GM12878 (cell line): ENCODE results near the gene SELPLG. TPM values are rescaled to one million over a fixed set of nuclear protein-coding genes. Genes with fewer than 3 reads are reported as not detected.

Experiments
- BCL11A ChIP-seq: IDR thresholded peaks from 2 replicates; pipeline ENCODE4 v1.6.1; 2011; ENCODE audit warnings: low read depth, low read length
- CREM ChIP-seq: IDR thresholded peaks from 2 replicates; pipeline ENCODE4 v1.6.1; 2014; ENCODE audit warnings: antibody characterized with exemption, low read depth
- DPF2 ChIP-seq: fragments of 450-650 bp; IDR thresholded peaks from 2 replicates; pipeline ENCODE4 v1.6.1; 2017; ENCODE audit warnings: mild to moderate bottlenecking
- ESRRA ChIP-seq: IDR thresholded peaks from 2 replicates; pipeline ENCODE4 v1.6.1; 2012; ENCODE audit warnings: mild to moderate bottlenecking, low read length, improper control_type of control experiment
- ETV6 ChIP-seq, 2 experiments: fragments of 450-650 bp in 1 of 2; IDR thresholded peaks in 1 of 2; conservative IDR thresholded peaks in 1 of 2; 2 replicates each; pipeline ENCODE4 v1.6.1; 2014; ENCODE audit warnings: antibody characterized with exemption in 1 of 2, borderline replicate concordance in 1 of 2, low read depth in 1 of 2, mild to moderate bottlenecking in 1 of 2, moderate library complexity in 1 of 2
- FOXM1 ChIP-seq: IDR thresholded peaks from 2 replicates; pipeline ENCODE4 v1.6.1; 2012; ENCODE audit warnings: low read depth, mild to moderate bottlenecking, inconsistent platforms, low read length, moderate library complexity
- GATAD2B ChIP-seq: fragments of 450-650 bp; conservative IDR thresholded peaks from 2 replicates; pipeline ENCODE4 v1.6.1; 2017; ENCODE audit warnings: low read depth, mild to moderate bottlenecking, moderate library complexity
- IKZF1 ChIP-seq: fragments of 450-650 bp; conservative IDR thresholded peaks from 2 replicates; pipeline ENCODE4 v1.6.1; 2017; ENCODE audit warnings: antibody characterized with exemption, mild to moderate bottlenecking
- IKZF2 ChIP-seq, 2 experiments: fragments of 450-650 bp; IDR thresholded peaks; 2 replicates each; pipeline ENCODE4 v1.6.1; 2017; ENCODE audit warnings: mild to moderate bottlenecking in 2 of 2, moderate library complexity in 2 of 2
- JUNB ChIP-seq: IDR thresholded peaks from 2 replicates; pipeline ENCODE4 v1.6.1; 2016; ENCODE audit warnings: antibody characterized with exemption, mild to moderate bottlenecking
- KAT2A ChIP-seq: conservative IDR thresholded peaks from 2 replicates; pipeline ENCODE4 v1.6.1; 2011; ENCODE audit warnings: low read depth, low read length; ENCODE audit not compliant: control insufficient read depth
- LARP7 ChIP-seq: fragments of 450-650 bp; IDR thresholded peaks from 2 replicates; pipeline ENCODE4 v1.6.1; 2017; ENCODE audit warnings: mild to moderate bottlenecking
- MEF2A ChIP-seq: IDR thresholded peaks from 2 replicates; pipeline ENCODE4 v1.6.1; 2011; ENCODE audit warnings: low read depth, mild to moderate bottlenecking, low read length, moderate library complexity; ENCODE audit not compliant: insufficient read depth
- NR2C2 ChIP-seq: IDR thresholded peaks from 2 replicates; pipeline ENCODE4 v1.6.1; 2011; ENCODE audit warnings: borderline replicate concordance, low read depth; ENCODE audit not compliant: control insufficient read depth, insufficient read length
- NR2F1 ChIP-seq: fragments of 450-650 bp; conservative IDR thresholded peaks from 2 replicates; pipeline ENCODE4 v1.6.1; 2017; ENCODE audit warnings: mild to moderate bottlenecking
- POU2F2 ChIP-seq: IDR thresholded peaks from 3 replicates; pipeline ENCODE4 v1.6.1; 2011; ENCODE audit warnings: low read depth, mild to moderate bottlenecking, low read length, borderline replicate concordance
- RUNX3 ChIP-seq: IDR thresholded peaks from 2 replicates; pipeline ENCODE4 v1.6.1; 2012; ENCODE audit warnings: low read length, inconsistent platforms
- SIN3A ChIP-seq: IDR thresholded peaks from 2 replicates; pipeline ENCODE4 v1.6.1; 2012; ENCODE audit warnings: low read depth, low read length, improper control_type of control experiment
- SIX5 ChIP-seq: IDR thresholded peaks from 2 replicates; pipeline ENCODE4 v1.6.1; 2011; ENCODE audit warnings: mild to moderate bottlenecking, low read depth, low read length, moderate library complexity; ENCODE audit not compliant: severe bottlenecking
- SMAD1 ChIP-seq: fragments of 450-650 bp; IDR thresholded peaks from 2 replicates; pipeline ENCODE4 v1.6.1; 2018; ENCODE audit warnings: mild to moderate bottlenecking, low read depth; ENCODE audit not compliant: partially characterized antibody
- SRF ChIP-seq, 2 experiments: IDR thresholded peaks; 2 replicates each; pipeline ENCODE4 v1.6.1; 2011; ENCODE audit warnings: low read depth in 2 of 2, low read length in 2 of 2, mild to moderate bottlenecking in 1 of 2, moderate library complexity in 1 of 2
- STAT3 ChIP-seq: IDR thresholded peaks from 2 replicates; pipeline ENCODE4 v1.6.1; 2011; ENCODE audit warnings: low read depth, low read length, improper control_type of control experiment
- TBL1XR1 ChIP-seq: IDR thresholded peaks from 2 replicates; pipeline ENCODE4 v1.6.1; 2012; ENCODE audit warnings: low read depth, low read length, improper control_type of control experiment
- TCF12 ChIP-seq: IDR thresholded peaks from 2 replicates; pipeline ENCODE4 v1.6.1; 2011; ENCODE audit warnings: low read depth, mild to moderate bottlenecking, low read length
- TCF7 ChIP-seq: IDR thresholded peaks from 2 replicates; pipeline ENCODE4 v1.6.1; 2014; ENCODE audit warnings: antibody characterized with exemption, borderline replicate concordance
- polyA plus RNA-seq, 11 experiments: library from polyadenylated mRNA; depleted of rRNA in 4 of 11; unstranded in 6 of 11; stranded (reverse) in 5 of 11; fragments of >200 nt; fragmentation: Nextera tagmentation in 4 of 11; fragmentation: Illumina TruSeq in 1 of 11; extraction: Ambion mirVana in 4 of 11; extraction: Trizol in 1 of 11; gene quantifications; 1 replicate in 1 of 11; 2 replicates in 10 of 11; pipeline versions ENCODE4 v1.2.1 to v1.2.3, GENCODE V29; 2011 to 2016; ENCODE audit warnings: inconsistent platforms in 2 of 11, missing spikeins in 2 of 11, low read depth in 1 of 11
- total RNA-seq, 4 experiments: library from RNA; depleted of rRNA in 3 of 4; stranded (reverse); fragments of >200 nt in 3 of 4; fragmentation: Illumina TruSeq in 1 of 4; extraction: Trizol in 1 of 4; gene quantifications; 2 replicates each; pipeline versions ENCODE4 v1.2.1 to v1.2.3, GENCODE V29; 2013 to 2021
- TF ChIP-seq, protein P1 (sequence below): fragments of 450-650 bp; conservative IDR thresholded peaks from 2 replicates; pipeline ENCODE4 v1.6.1; 2017; ENCODE audit warnings: mild to moderate bottlenecking, moderate library complexity
- TF ChIP-seq, protein P2 (sequence below): fragments of 450-650 bp; IDR thresholded peaks from 2 replicates; pipeline ENCODE4 v1.6.1; 2017; ENCODE audit warnings: low read depth, mild to moderate bottlenecking, moderate library complexity
- TF ChIP-seq, protein P3 (sequence below): IDR thresholded peaks from 2 replicates; pipeline ENCODE4 v1.6.1; 2011; ENCODE audit warnings: mild to moderate bottlenecking, low read depth, low read length, moderate library complexity; ENCODE audit not compliant: insufficient replicate concordance

The SELPLG gene
- total and polyA plus RNA-seq, 10 of the 15 experiments (the other 5 are each of a cell fraction or from before 2014, with no cell fraction given), result 3.2 to 32.3 (median 23.9) TPM

DNA sequence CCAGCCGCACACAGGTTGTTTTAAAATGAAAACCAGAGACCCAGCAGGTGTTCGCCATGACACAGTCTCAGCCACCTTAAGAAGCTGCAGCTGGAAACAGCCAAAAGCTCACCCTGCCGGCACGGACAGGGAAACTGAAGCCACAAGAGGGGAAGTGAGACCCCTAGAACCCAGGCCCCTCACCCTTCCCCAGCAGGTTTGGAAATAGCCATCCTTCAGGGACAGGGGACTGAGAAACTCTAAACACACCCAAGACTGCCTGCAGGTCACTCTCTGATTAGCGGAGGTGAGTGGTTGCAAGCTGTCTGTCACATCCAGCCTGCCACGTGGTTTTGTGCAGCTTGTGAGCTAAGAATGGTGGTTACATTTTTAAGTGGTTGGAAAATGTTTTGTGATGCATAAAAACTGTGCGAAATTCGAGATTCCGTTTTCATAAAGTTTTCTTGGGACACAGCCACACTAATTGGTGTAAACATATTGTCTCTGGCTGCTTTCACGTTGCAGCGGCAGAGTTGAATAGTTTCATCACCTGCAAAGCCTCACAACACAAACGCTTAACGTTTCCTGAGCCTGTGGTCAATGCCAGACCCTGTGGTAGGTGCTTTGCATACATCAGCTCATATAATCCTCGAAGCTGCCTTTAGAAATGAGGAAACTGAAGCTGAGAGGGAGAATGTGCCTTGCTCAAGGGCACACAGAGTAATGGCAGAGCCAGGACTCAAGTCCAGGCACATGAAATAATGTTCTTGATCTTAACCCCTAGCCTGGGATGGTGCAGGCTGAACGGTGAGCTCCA lies 1.7 kb upstream of the SELPLG start (continued):
- TF ChIP-seq NR2C2, result no peak
- TF ChIP-seq SMAD1, result peak; percentile 98
- TF ChIP-seq IKZF2 (IDR thresholded peaks at IDR 0.05), result peak; percentile 93 to 95
- peak; percentile 95 for TF ChIP-seq RUNX3
- peak; percentile 75 for TF ChIP-seq BCL11A
- TF ChIP-seq ESRRA, result no peak
- TF ChIP-seq LARP7, result 0 out of 2 replicates have a peak, but pooled peaks have one; percentile 21
- TF ChIP-seq ETV6 (conservative IDR thresholded peaks at IDR 0.05 in 1 of 2, IDR thresholded peaks at IDR 0.05 in 1 of 2; ENCODE audit: borderline replicate concordance in 1 of 2, low read depth in 1 of 2), result peak in 1 of 2 experiments; percentile 19; a peak in 2 of 4 replicates
- TF ChIP-seq IKZF1, result peak; percentile 90
- TF ChIP-seq NR2F1, result no peak; the same call in none of the 2 replicates
- peak; percentile 42 for TF ChIP-seq CREM
- no peak for TF ChIP-seq GATAD2B
- peak; percentile 58; the same call in 1 of the 2 replicates for TF ChIP-seq MEF2A
- no peak for TF ChIP-seq TCF7
- peak; percentile 99 for TF ChIP-seq POU2F2
- TF ChIP-seq KAT2A, result no peak
- no peak for TF ChIP-seq FOXM1
- peak; percentile 78; the same call in 1 of the 2 replicates for TF ChIP-seq TBL1XR1
- TF ChIP-seq SIN3A, result no peak
- no peak; the same call in 1 of the 2 replicates for TF ChIP-seq STAT3
- peak; percentile 96 for TF ChIP-seq TCF12
- TF ChIP-seq SIX5, result no peak
- TF ChIP-seq, protein P1, sequence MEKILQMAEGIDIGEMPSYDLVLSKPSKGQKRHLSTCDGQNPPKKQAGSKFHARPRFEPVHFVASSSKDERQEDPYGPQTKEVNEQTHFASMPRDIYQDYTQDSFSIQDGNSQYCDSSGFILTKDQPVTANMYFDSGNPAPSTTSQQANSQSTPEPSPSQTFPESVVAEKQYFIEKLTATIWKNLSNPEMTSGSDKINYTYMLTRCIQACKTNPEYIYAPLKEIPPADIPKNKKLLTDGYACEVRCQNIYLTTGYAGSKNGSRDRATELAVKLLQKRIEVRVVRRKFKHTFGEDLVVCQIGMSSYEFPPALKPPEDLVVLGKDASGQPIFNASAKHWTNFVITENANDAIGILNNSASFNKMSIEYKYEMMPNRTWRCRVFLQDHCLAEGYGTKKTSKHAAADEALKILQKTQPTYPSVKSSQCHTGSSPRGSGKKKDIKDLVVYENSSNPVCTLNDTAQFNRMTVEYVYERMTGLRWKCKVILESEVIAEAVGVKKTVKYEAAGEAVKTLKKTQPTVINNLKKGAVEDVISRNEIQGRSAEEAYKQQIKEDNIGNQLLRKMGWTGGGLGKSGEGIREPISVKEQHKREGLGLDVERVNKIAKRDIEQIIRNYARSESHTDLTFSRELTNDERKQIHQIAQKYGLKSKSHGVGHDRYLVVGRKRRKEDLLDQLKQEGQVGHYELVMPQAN, result peak; percentile 13; the same call in 1 of the 2 replicates
- no peak for TF ChIP-seq SRF (IDR thresholded peaks at IDR 0.05; ENCODE audit: low read depth in 2 of 2, low read length in 2 of 2)
- TF ChIP-seq, protein P2, sequence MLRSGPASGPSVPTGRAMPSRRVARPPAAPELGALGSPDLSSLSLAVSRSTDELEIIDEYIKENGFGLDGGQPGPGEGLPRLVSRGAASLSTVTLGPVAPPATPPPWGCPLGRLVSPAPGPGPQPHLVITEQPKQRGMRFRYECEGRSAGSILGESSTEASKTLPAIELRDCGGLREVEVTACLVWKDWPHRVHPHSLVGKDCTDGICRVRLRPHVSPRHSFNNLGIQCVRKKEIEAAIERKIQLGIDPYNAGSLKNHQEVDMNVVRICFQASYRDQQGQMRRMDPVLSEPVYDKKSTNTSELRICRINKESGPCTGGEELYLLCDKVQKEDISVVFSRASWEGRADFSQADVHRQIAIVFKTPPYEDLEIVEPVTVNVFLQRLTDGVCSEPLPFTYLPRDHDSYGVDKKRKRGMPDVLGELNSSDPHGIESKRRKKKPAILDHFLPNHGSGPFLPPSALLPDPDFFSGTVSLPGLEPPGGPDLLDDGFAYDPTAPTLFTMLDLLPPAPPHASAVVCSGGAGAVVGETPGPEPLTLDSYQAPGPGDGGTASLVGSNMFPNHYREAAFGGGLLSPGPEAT, result peak; percentile 86
- TF ChIP-seq DPF2, result peak; percentile 85; the same call in 1 of the 2 replicates
- TF ChIP-seq, protein P3, sequence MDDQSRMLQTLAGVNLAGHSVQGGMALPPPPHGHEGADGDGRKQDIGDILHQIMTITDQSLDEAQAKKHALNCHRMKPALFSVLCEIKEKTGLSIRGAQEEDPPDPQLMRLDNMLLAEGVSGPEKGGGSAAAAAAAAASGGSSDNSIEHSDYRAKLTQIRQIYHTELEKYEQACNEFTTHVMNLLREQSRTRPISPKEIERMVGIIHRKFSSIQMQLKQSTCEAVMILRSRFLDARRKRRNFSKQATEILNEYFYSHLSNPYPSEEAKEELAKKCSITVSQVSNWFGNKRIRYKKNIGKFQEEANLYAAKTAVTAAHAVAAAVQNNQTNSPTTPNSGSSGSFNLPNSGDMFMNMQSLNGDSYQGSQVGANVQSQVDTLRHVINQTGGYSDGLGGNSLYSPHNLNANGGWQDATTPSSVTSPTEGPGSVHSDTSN, result peak; percentile 91
- TF ChIP-seq JUNB, result no peak; the same call in 1 of the 2 replicates
